Mucosa of stomach (tissue), 1 donor: ENCODE data around the gene JADE2.

Experiments
- H3K27me3 ChIP-seq: one replicate; pipeline ENCODE4 v1.7.0; 2013; ENCODE audit warnings: mild to moderate bottlenecking, low read length; ENCODE audit not compliant: control insufficient read depth, insufficient read depth
- H3K36me3 ChIP-seq: one replicate; pipeline ENCODE4 v1.7.0; 2013; ENCODE audit warnings: low read length; ENCODE audit not compliant: control insufficient read depth, insufficient read depth
- H3K4me1 ChIP-seq: one replicate; pipeline ENCODE4 v1.7.0; 2013; ENCODE audit warnings: mild to moderate bottlenecking, low read length; ENCODE audit not compliant: control insufficient read depth, insufficient read depth
- H3K4me3 ChIP-seq: one replicate; pipeline ENCODE4 v1.7.0; 2013; ENCODE audit warnings: low read length
- H3K9ac ChIP-seq: one replicate; pipeline ENCODE4 v1.7.0; 2013; ENCODE audit warnings: mild to moderate bottlenecking, low read length, moderate library complexity
- H3K9me3 ChIP-seq: one replicate; pipeline ENCODE4 v1.7.0; 2013; ENCODE audit warnings: mild to moderate bottlenecking, low read length, moderate library complexity; ENCODE audit not compliant: control insufficient read depth
- donor health status: Pancreatic carcinoma.

JADE2 gene

DNA sequence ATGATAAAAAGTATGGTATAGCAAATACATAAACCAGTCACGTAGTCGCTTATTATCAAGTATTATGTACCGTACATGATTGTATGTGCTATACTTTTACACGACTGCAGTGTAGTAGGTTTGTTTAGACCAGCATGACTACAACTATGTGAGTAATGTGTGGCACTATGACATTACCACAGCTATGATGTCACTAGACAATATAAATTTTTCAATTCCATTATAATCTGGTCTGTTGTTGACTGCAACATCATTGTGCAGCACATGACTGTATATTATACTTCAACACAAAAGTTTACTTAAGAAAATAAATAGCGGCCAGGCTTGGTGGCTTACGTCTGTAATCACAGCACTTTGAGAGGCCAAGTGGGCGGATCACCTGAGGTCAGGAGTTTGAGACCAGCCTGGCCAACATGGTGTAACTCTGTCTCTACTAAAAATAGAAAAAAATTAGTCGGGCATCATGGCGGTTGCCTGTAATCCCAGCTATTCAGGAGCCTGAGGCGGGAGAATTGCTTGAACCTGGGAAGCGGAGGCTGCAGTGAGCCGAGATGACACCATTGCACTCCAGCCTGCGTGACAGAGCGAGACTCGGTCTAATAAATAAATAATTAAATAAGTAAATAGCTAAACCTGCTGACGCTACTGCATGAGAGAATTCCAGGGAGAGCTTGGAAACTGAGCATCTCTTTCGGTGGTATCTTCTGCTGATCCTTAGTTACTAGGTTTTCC, 24.6 kb upstream of the JADE2 start:
- H3K4me1 ChIP-seq: peaks cover 30% of the 10 kb centered on the region

DNA sequence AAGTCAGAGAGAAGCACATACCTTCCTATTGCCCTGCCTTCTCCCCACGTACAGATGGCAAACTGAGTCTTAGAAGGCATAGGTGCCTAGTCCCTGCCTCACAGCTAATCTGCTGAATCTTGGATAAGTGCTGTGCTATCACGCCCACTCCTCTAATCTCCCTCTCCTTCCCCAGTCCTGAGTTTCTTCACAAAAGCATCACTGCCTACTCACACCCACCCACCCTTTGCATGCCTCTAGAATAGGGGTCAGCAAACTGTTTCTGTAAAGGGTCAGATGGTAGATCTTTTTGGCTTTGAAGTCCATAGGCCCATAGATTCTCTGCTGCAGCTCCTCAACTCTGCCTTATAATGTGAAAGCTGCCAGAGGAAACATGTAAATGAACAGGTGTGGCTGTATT, 23.2 kb upstream of the JADE2 start:
- H3K27me3 ChIP-seq: no peaks in the 10 kb centered on the region
- no peak overlapping the region for H3K4me3 ChIP-seq
- H3K9ac ChIP-seq: no peak overlapping the region
- H3K9me3 ChIP-seq: no peaks in the 10 kb centered on the region
- H3K36me3 ChIP-seq: no peaks in the 10 kb centered on the region
- peaks cover 42% of the 10 kb centered on the region for H3K4me1 ChIP-seq

More for the DNA sequence above, 24.6 kb upstream of the JADE2 start:
- Histone ChIP-seq H3K27me3 (no peaks in the 10 kb centered on the region), H3K9ac (no peak overlapping the region), H3K36me3 (no peaks in the 10 kb centered on the region), H3K4me3 (no peak overlapping the region), H3K9me3 (no peaks in the 10 kb centered on the region)

DNA sequence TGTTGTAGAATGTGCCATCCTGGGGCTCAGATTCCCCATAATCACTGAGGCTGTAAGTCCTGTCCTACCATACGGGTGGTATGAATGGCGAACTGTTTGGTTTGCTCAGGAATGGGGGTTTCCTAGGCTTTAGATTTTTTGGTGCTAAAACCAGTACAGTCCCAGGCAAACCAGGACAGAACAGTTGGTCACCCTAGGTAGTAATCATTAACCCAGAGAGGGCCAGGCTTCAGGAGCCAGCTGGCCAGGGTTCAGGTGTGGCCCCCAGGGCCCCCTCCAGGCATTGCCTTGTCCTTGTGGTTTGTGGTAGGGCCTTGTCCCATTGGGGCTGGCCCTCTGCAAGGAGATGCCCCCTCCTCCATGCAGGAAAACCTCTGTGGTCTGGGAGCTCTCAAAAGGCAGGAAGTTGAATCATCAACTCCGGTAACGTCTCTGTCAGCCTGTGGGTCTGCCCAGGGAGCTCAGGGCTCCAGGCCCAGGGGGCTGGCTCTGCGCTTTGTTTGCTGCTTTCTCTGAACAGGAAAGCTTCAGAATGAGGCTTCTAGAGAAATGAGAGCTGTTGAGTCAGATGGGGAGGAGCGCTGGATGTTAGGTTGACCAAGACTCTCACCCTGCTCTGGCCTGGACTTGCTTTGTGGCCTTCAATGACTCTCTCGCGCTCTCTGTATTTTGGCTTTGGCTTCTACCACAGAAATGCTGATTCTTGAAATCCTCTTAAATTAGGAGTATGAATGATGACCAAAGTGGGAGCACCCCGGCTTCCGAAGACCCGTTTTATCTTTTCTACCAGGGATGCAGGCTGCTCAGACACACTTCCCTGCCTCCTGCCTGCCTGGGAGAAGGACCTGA, 22.2 kb upstream of the JADE2 start:
- peaks cover 48% of the 10 kb centered on the region for H3K4me1 ChIP-seq
- no peaks in the 10 kb centered on the region for H3K9me3 ChIP-seq
- no peak overlapping the region for H3K4me3 ChIP-seq
- H3K27me3 ChIP-seq: no peaks in the 10 kb centered on the region
- H3K9ac ChIP-seq: peak overlapping the region; percentile 48
- no peaks in the 10 kb centered on the region for H3K36me3 ChIP-seq

DNA sequence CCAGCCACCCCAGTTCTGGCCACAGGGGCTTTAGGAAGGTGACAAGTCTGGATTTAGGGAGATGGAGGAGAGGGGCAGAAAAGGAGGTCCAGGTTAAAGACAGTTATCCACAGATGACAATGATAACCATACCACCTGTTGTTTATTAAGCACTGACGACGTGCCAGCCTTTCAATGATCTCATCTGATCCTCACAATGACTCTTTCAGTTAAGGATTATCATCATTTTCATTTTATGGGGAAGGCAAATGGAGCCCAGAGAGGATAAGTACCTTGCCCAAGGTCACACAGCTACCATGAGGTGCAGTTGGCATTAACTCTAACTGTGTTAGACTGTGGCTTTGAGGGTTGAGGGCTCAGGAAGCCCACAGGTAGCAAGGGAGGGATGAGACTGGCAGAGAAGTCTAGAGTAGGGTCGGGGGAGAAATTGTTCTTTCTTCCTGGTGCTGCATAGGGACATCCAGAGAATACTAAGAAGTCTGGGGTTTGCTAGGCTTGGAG, 21.5 kb upstream of the JADE2 start:
- Histone ChIP-seq H3K9ac (peak overlapping the region; percentile 48), H3K27me3 (no peaks in the 10 kb centered on the region), H3K36me3 (no peaks in the 10 kb centered on the region), H3K4me3 (no peak overlapping the region), H3K4me1 (peaks cover 54% of the 10 kb centered on the region), H3K9me3 (no peaks in the 10 kb centered on the region)

DNA sequence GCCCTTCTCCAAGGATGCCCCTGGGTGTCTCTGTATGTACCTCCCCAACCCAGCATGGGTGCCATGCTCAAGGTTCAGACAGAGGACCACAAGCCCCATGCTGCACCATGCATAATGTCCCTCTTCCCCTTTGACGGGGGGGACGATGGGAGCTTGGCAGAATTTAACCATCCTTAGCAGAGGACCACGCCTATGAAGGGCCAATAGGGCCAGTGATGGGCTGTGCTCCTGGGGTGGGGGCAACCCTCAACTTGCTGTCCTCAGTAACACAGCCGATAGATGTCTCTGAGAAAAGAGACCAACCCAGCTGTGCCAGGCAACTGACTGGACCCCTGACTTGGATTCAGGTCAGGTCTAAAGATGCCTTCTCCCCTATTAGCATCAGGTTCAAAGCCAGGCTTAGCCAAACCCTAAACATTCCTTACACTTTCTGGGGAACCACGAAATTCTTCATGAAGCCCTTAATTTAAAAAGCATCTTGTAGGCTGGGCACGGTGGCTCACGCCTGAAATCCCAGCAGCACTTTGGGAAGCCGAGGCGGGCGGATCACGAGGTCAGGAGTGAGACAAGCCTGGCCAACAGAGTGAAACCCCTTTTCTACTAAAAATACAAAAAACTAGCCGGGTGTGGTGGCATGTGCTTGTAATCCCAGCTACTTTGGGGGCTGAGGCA, 20.7 kb upstream of the JADE2 start:
- no peaks in the 10 kb centered on the region for H3K9me3 ChIP-seq
- H3K9ac ChIP-seq: no peak overlapping the region
- no peaks in the 10 kb centered on the region for H3K27me3 ChIP-seq
- H3K36me3 ChIP-seq: no peaks in the 10 kb centered on the region
- H3K4me3 ChIP-seq: no peak overlapping the region
- peaks cover 62% of the 10 kb centered on the region for H3K4me1 ChIP-seq

DNA sequence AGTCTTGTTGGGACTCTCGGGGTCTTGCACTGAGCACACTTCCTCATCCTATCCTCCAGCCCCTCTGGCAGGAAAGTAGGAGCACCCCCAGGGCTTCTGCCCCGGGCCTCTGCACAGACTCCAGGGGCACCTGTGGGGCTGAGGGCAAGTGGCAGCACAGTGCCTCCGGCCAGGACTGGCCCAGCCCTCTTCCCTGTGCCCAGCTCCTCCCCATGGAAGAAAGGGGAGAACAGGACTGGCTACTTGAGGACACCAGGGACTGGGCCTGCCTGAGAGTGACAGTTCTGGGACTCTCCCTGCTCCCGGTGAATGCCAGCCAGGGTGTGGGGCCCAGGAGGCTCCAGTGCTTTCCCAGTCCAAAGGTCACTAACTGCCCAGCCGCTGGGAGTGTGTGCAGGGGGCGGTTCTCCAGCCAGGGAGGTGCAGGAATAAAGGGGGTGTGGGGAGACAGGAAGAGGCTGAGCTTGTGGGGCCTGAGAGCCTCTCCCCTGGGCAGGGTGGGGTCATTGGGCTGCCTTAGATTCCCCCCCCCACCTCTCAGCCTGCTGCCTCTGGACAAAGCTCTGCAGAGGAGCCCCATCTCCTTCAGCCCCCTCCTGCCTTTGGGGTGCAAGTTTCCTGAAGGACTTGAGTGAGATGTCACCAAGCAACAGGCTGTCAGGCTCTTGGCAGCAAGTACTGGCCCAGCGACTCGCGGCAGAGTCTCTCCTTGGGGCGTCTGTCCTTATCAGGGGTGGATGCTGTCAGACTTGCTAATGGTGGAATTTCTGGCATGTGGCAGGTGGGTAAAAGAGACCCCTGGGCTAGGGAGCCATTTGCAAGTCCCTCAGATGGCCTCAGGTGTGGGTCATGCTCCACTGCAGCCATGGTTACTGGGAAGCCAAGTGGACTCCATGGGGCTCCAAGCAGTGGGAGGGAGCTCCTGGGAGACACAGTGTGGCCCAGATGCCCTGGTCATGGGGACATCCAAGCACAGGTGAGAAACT, 19.1 kb upstream of the JADE2 start:
- no peaks in the 10 kb centered on the region for H3K9me3 ChIP-seq

DNA sequence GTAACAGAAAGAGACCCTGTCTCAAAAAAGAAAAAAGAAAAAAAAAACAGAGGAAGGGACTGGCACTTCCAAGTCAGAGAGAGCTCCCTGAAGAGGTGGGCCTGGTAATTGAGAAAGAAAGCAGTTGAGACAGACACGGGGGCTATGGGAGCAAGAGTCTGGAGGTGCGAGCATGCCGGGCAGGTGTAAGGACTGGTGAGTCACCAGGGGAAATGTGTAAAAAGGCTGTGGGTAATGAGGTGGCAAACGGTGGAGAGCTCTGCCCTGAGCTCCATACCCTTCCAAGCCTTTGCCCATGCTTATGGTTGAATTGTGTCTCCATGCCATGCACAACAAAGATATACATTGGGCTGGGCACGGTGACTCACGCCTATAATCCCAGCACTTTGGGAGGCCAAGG, 18.0 kb upstream of the JADE2 start:
- peak overlapping the region; percentile 73 for H3K4me3 ChIP-seq

More for the DNA sequence above, 19.1 kb upstream of the JADE2 start:
- Histone ChIP-seq H3K36me3 (no peaks in the 10 kb centered on the region), H3K4me1 (peaks cover 70% of the 10 kb centered on the region), H3K27me3 (no peaks in the 10 kb centered on the region), H3K4me3 (peak overlapping the region; percentile 73), H3K9ac (peak overlapping the region; percentile 83)

DNA sequence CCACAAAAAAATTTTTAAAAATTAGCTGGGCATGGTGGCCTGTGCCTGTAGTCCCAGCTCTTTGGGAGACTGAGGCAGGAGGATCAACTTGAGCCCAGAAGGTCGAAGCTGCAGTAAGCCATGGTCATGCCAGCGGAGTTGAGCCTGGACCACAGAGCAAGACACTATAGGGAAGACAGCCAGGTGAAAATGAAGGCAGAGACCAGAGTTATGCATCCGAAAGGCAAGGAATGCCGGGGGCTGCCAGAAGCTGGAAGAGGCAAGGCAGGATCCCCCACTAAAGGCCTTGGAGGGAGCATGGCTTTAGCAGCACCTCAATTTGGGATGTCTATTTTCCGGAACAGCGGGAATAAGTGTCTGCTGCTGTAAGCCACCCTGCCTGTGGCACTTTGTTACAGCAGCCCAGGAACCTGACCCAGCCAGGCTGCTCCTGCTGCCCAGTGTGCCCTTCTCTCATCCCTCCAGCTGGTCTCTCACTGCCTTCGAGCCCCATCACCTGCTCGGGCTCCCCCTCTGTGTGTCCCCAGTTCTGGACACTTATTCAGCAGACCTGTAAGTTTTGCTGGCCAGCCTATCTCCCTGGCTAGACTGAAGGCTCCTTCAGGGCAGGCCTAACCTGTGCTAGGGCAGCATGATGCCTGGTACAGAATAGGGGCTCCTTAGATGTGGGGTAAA, 16.8 kb upstream of the JADE2 start:
- no peaks in the 10 kb centered on the region for H3K27me3 ChIP-seq
- no peaks in the 10 kb centered on the region for H3K9me3 ChIP-seq
- no peaks in the 10 kb centered on the region for H3K36me3 ChIP-seq
- no peak overlapping the region for H3K4me3 ChIP-seq
- H3K9ac ChIP-seq: peak overlapping the region; percentile 23
- H3K4me1 ChIP-seq: peaks cover 74% of the 10 kb centered on the region

More for the DNA sequence above, 18.0 kb upstream of the JADE2 start:
- peaks cover 81% of the 10 kb centered on the region for H3K4me1 ChIP-seq
- H3K9me3 ChIP-seq: no peaks in the 10 kb centered on the region
- peak overlapping the region; percentile 83 for H3K9ac ChIP-seq
- no peaks in the 10 kb centered on the region for H3K27me3 ChIP-seq
- no peaks in the 10 kb centered on the region for H3K36me3 ChIP-seq

DNA sequence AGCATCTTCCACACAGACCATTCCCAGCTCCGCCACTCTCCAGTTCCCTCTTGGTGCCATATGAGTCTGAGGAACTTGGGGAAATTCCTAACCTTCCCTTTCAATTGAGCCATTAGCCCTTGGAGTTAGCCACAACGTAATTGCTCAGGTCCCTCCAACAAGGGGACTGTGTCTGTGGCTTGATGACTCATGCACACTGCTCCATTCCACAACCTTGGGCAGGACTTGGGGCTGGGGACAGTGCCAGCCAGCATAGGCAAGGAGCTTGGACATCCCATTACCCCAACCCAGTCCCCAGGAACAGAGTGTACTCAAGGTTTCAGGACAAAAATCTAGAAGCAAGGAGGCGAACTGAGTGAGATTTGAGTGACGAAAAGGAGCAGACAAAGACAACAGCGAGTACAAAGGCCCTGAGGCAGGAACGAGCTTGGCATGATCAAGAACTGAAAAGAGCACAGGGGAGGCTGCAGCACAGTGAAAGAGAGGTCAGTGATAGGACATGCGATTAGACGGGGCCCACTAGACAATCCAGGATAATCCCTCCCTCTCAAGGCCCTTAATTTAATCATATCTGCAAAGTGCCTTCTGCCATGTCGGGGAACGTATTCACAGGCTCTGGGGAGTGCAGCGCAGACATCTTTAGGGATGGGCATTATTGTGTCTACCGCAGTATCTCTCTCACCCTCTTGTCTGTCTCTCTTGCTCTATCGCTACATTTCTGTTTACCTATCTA, 16.0 kb upstream of the JADE2 start:
- Histone ChIP-seq H3K4me1 (peaks cover 72% of the 10 kb centered on the region), H3K36me3 (no peaks in the 10 kb centered on the region), H3K27me3 (no peaks in the 10 kb centered on the region), H3K4me3 (no peak overlapping the region), H3K9ac (peak overlapping the region; percentile 23), H3K9me3 (no peaks in the 10 kb centered on the region)

DNA sequence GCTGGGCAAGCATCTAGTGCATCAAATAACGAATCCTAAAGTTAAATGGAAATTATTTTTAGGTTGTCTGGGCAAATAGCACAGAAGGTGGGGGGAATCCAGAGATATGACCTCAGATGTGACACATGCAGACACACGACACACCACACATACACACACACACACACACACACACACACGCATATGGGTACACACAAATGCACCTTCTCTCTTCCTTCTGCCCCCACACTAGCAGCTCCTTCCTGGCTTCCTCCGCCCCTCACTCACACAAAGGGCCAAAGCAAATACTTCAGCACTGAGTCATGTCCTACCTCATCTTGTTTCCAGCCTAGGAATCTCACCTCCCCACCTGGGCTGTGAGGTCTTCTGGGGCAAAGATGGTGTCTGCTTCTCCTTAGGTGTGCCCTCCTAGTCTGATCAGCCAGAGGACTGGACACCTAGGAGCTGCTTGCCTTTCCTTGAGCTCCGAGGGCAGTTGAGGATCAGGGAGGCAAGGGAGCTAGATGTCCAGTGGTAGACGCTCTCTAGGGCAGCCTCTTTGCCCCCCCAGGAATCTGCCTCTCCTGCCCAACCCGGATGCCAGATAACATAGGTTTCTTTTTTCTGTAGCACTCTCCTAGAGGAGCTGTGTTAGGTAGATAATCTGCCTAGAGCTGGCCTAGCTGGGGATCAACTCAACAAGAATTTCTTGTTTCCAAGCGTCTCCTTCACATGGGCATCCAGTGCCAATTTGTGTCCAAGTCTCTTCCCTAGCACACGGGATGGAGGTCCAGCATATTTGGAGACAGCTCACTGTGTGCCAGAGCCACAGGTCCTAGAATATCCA, 14.3 kb upstream of the JADE2 start:
- Histone ChIP-seq H3K36me3 (no peaks in the 10 kb centered on the region), H3K9ac (peak overlapping the region; percentile 48)

More for the DNA sequence above, 14.3 kb upstream of the JADE2 start:
- peaks cover 64% of the 10 kb centered on the region for H3K4me1 ChIP-seq
- no peaks in the 10 kb centered on the region for H3K9me3 ChIP-seq
- H3K4me3 ChIP-seq: no peak overlapping the region
- no peaks in the 10 kb centered on the region for H3K27me3 ChIP-seq
